Erythroblast (primary cell): ENCODE data around the gene ASB2.

Source experiments
- DNase-seq, 2 experiments: peaks; one replicate each; lab custom pipeline; 2025; lab: John Stamatoyannopoulos, UW
- GATA1 ChIP-seq: IDR thresholded peaks from 2 replicates; pipeline ENCODE4 v1.6.1; 2011; ENCODE audit warnings: low read depth, mild to moderate bottlenecking, control low read depth, low read length, moderate library complexity
- POLR2A ChIP-seq: IDR thresholded peaks from 2 replicates; pipeline ENCODE4 v1.6.1; 2011; ENCODE audit warnings: mild to moderate bottlenecking, low read length

Gene ASB2

DNA sequence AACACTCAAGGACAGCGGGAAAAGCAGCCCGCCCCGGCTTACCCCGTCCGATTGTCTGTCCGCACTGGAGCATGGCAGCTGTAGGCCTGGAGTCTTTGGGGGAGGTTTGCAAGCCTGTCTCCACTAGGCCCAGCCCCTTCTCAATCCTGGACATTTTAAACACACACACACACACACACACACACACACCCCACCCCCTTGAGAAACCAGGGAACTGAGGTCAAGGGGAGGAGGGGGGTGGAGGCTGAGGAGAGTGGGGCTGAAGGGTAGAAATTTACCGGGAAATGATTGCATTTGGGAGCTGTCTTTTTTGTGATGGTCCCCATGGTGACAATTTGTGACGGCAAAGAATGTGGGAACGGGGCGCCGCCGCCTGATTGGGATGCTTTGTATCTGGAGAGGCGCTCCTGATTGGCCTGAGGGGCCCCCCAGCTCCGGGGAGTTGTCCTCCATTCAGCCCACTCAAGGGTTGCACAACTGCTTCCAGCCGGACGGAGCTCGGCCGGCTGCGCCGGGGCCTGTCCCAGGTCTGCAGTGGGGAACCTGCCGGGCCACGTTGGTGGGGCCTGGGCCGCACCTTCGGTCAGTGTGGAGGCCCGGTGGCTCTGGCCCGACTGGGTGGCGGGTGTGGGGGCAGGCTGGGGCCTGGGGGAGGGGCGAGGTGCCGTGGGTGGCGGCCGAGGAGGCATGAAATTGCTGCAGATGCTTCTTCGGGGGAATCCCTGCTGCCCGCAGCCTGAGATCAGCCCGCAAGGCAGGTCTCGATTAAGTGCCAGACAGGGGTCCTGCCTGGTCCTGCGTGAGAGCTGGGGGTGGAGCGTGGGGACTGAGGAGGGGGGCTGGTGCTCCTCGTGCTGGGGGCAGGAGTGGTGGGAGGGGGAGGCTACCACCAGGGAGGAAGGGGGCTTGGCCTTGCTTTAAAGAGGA lies 49.2 kb downstream of the ASB2 start, which contains the start of gene FAM181A:
TSS of gene FAM181A (plus strand) at position 472 of the 927 bp plus-strand sequence. CDS start 942 bp downstream, outside the sequence.
- no peak for DNase-seq

DNA sequence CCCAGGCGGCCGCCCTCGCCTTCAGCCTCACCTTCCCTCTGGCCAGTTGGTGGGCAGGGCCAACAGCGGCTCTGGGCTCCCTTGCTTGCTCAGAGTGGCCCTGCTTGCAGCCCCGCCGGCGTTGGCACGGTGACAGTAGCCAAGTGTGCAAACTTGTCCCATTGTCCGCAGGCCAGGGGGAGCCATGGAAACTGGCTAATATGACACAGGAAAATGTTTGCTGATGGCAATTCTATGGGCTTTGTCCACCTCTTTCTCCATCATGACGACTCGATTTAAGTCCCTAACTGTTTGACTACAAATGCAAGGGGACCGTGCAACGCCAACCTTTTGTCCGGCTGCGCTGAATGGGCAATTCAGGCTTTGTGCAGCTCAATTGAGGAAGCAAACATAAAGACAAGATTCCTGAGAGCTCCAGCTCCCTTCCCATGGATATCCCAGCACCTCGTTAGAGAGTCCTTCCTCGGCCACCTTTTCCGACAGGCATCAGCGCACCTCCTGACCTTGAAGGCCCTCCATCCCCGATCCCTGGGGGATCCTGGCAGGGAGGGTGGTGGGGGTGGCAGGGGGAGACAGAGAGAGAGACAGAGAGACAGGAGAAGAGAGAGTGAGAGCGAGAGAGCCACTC lies 50.0 kb downstream of the ASB2 start:
- DNase-seq, result no peak
- no peak for TF ChIP-seq GATA1
- TF ChIP-seq POLR2A, result no peak

More for the DNA sequence above, 49.2 kb downstream of the ASB2 start, which contains the start of gene FAM181A:
- TF ChIP-seq POLR2A (no peak), GATA1 (no peak)

DNA sequence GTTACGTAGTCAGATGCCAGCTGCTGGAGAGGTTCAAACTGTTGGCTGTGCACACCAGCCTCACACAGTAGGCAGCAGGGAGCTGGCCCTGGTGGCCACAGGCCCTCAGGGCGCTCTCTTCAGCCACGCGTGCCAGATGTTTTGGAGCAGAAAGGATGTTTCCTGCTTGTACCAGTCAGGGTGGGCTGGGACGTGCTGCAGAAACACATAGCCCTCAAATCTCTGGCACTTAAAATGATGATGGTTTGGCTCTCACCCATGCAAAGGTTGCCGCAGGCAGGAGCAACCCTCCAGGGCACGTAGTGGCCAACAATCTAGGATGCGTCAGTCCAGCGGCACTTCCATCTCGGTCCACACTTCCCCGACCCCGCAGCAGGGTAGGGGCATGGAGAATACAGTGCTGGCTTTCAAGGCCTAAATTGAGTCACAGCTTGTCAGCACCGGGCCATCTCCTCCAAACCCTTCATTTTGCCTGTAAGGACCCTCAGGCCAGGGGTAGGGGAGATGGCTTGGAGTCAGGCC lies 50.9 kb downstream of the ASB2 start:
- TF ChIP-seq GATA1 (no peak), POLR2A (no peak)
- DNase-seq, result no peak

DNA sequence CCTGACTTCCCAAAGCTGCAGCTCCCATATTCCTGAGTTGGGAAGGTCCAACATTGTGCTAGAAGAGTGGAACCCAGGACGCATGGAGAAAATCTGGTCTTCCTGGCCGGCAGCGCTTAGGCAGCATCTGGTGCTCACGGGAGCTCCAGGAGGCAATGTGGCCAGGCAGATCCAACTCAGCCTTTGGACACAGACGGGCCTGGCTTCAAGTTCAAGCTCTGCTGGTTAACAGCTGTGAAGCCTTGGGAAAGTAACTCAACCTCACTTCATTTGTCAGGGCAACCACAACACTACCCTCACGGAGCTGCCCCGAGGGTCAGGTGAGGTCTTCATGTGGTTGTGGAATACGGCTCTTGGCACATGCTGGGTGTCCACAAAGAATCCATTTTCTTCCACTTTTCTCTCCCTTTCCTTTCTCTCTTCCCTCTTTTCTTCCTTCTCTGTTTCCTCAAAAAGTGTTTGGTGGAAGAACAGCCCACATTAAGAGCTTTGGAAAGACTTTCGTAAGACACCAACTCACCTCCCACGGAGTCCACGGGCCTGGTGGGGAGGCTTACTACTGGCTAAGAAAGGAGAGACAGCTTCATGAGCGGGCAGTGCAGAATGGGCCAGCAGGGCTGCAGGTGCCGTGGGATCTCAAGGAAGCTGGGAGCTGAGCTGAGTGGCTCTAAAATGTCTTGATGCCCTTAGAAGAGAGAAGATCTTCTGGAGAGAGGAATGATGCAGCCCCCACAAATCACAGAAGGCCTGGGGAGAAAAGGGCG lies 51.6 kb downstream of the ASB2 start:
- TF ChIP-seq GATA1, result no peak
- no peak for TF ChIP-seq POLR2A
- no peak for DNase-seq

DNA sequence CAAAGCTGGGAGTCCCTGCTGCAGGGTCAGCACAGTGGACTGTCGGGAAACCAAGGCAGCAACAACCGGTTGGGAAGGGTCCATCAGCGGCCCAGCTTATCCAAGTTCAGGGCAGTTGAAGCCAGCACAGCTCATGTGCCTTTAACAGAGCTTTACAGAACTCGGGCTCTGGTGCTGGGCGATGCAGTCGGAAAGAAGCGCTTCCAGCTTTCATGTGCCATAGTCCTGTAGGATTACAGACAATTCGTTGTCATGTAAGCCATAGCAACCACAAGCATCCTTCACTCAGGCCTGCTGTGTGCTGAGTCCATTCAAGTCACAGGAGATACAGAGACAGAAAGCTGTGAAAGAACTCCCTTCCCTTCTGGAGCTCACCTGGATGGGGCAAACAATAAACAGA lies 52.7 kb downstream of the ASB2 start:
- no peak for TF ChIP-seq POLR2A
- no peak for TF ChIP-seq GATA1
- no peak for DNase-seq

DNA sequence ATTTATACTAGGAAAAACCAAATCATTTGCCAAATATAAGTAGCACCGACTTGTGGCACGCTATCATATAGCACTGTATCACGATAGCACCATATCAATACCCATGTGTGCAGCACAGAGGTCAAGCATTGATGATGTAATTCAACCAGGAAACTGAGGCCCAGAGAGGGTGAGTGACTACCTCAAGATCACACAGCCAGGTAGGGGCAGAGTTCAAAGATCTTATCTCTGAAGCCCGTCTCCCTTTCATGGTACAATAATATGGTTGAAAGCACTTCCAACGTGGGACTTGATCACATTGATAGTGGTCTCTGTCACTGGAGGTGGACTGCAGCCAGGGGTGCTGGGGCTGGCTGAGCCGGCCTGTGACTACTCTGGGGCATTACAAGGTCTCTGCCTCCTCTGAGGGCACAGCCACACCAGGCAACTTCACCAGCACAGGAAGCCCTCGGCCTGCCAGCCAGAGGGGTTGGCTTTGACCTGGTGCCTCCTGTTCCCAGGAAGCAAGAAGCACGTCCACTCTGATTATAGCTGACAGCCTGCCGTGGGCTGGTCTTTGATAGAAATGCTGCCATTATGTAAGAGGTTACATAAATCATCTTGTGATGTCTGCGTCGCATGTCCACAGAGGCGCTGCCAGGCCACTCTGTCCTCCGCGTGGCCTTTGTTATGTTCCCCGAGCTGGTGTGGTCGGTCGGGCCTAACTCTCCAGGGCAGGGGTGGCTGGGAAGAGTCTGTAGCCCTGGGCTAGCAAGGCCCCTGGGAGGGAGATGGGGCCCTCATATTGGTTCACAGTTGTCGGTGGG lies 55.2 kb downstream of the ASB2 start:
- TF ChIP-seq POLR2A, result no peak
- no peak for TF ChIP-seq GATA1
- DNase-seq, result no peak

DNA sequence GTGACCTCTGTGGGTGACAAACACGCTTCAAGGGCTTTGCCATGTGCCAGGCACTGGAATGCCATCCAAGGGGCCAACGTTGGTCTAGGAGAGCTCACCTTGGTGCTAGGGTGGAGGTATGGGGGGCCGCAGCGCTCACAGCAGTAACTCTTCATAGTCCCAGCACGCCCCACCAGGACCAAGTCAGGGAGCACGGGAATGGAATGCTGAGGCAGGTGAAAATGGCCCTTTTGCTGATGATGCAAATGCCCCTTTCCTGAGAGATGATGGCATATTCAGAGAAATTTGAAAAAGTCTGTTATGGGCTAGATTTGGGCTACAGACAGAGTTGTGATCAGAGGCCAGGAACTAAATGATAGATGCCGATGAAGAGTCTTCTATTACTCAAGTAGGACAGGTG lies 59.2 kb downstream of the ASB2 start:
- TF ChIP-seq GATA1 (no peak), POLR2A (no peak)
- DNase-seq, result no peak

DNA sequence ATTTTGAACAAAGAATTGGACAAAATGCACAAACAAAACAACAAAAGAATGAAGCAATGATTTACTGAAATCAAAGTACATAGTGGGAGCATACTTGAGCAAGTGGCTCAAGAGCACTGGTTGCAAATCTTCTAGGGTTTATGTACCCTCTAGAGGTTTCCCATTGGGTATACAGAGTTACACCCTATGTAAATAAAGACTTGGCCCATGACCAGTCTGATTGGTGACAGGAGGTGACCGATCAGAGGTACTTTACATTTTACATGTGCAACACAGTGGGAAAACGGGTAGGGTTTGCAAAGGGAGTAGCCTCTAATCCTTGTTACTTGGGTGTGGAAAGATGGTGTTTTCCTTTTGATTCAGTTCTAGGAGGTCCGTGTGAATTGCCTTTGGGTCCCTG lies 59.9 kb downstream of the ASB2 start:
- no peak for DNase-seq
- TF ChIP-seq POLR2A (no peak), GATA1 (no peak)

DNA sequence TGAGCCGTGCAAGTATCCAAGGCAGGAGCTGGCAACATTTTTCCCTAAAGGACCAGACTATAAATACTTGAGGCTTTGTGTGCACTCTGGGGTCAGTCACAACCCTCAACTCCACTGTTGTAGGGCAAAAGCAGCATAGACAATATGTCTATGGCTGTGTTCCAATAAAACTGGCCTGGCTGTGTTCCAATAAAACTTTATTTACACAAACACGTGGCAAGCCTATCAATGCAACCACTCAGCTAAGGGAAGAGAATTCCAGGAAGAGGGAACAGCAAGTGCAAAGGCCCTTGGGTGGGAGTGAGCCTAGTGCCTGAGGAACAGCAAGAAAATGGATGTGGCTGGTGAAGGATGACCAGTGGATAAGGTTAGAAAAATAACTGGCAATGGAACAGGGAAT lies 60.6 kb downstream of the ASB2 start:
- TF ChIP-seq GATA1 (no peak), POLR2A (no peak)

DNA sequence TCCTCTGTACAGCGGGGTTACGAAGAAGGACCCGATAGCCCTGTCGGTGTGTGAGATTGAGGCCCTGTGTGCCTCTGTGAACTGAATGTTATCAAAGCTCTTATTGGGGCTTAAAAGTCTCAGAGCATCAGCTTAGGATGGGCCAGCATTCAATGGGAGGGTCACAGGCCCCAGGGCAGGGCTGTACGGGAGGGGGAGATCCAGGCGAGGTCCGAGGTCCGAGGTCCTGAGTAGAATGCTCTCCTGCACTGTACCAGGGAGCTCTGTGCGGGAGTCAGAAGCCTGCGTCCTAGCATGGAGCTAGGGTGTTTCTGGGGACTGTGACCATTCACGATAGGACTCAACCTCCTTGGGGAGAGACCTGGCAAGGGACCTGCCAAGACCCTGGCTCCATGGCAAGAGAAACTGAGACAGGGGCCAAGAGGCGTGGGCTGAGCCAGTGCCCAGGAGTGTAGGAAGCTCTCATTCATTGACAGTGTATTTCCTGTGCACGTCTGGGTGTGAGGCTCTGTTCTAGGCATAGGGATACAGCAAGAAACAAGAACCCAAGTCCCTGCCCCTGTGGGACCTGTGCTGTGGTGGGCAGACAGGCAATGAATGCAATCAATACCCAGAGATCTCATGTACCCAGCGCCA lies 61.2 kb downstream of the ASB2 start:
- TF ChIP-seq POLR2A (no peak), GATA1 (no peak)
- no peak for DNase-seq

More for the DNA sequence above, 60.6 kb downstream of the ASB2 start:
- DNase-seq, result no peak

DNA sequence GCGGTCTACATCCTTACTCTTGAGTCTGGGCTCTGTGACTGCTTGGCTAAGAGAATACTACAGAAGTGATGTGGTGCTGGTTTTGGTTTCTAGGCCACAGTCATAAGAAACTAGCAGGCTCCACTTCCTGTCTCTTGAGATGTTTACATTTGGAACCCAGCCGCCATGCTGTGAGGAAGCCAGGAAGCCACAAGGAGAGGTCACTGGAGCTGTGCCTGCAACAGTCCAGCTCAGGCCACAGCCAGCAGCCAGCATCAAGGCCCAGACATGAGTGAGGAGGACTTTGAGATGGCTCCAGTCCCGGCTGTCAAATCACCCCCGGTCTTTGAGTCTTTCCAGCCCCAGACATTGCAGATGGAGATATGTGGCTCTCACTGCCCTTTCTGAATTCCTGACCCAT lies 62.1 kb downstream of the ASB2 start:
- DNase-seq, result no peak
- TF ChIP-seq GATA1, result no peak
- TF ChIP-seq POLR2A, result no peak

DNA sequence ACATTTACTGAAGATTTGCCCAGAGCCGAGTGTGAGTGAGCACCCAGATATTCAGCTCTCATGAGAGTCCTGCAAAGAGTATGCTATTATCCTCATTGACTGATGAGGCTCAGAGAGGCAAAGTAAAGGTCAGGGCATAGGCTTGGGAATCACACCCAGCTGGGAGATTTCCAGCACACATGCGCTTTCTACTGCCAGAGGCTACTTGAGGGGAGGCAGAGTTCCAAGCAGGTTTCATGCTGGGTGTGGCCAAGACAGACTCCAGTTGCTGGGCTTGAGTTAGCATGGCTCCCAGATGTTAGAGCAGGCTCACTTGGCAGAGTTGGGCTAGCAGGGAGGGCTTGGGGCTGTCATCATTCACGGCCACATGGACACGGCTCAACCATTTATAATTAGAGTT lies 63.6 kb downstream of the ASB2 start:
- no peak for DNase-seq
- no peak for TF ChIP-seq GATA1
- no peak for TF ChIP-seq POLR2A
